PFSK-1 (cell line): ENCODE data around the gene KCTD1.

Source experiments
- FOXP2 ChIP-seq: optimal IDR thresholded peaks from 2 replicates; pipeline ENCODE3; 2011; ENCODE audit warnings: borderline replicate concordance, control low read depth, inconsistent platforms; ENCODE audit not compliant: insufficient read depth; ENCODE audit errors: extremely low read length, extremely low read depth
- POLR2AphosphoS5 ChIP-seq: IDR thresholded peaks from 2 replicates; pipeline ENCODE4 v1.6.1; 2012; ENCODE audit warnings: low read depth, mild to moderate bottlenecking, control low read depth, low read length, moderate library complexity
- SIN3A ChIP-seq: IDR thresholded peaks from 2 replicates; pipeline ENCODE4 v1.6.1; 2012; ENCODE audit warnings: mild to moderate bottlenecking, low read length, moderate library complexity, borderline replicate concordance; ENCODE audit not compliant: insufficient read depth
- TAF1 ChIP-seq: IDR thresholded peaks from 2 replicates; pipeline ENCODE4 v1.6.1; 2012; ENCODE audit warnings: low read length, control low read depth, borderline replicate concordance; ENCODE audit not compliant: insufficient read depth
- TF ChIP-seq, protein P1 (sequence below), 2 experiments: IDR thresholded peaks; 2 replicates each; pipeline versions ENCODE4 v1.6.1 to v1.8.0; 2011 to 2012; ENCODE audit warnings: low read depth in 2 of 2, low read length in 2 of 2, control low read depth in 1 of 2, inconsistent platforms in 1 of 2, mild to moderate bottlenecking in 1 of 2, moderate library complexity in 1 of 2; ENCODE audit not compliant: insufficient read depth in 1 of 2

KCTD1 gene

DNA sequence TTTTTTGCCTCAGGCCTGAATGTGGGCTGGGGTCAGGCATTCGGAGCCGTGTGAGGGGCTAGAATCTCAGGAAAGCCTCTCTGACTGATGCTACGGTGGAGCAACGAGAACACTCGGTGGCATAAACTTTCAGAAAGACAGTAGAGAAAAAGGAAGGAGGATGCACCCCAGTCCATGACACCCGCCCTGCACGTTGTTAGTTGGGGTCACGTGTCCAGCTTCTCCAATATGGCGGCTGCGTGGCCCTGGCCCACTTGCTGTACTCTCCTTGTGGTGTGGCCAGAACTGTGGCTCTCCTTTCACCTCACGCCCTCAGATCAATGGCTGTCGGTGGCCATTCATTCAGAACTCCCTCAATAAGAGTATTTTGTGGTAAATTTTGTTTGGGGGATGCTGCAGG lies 131.2 kb downstream of the KCTD1 start:
- TF ChIP-seq, protein P1, sequence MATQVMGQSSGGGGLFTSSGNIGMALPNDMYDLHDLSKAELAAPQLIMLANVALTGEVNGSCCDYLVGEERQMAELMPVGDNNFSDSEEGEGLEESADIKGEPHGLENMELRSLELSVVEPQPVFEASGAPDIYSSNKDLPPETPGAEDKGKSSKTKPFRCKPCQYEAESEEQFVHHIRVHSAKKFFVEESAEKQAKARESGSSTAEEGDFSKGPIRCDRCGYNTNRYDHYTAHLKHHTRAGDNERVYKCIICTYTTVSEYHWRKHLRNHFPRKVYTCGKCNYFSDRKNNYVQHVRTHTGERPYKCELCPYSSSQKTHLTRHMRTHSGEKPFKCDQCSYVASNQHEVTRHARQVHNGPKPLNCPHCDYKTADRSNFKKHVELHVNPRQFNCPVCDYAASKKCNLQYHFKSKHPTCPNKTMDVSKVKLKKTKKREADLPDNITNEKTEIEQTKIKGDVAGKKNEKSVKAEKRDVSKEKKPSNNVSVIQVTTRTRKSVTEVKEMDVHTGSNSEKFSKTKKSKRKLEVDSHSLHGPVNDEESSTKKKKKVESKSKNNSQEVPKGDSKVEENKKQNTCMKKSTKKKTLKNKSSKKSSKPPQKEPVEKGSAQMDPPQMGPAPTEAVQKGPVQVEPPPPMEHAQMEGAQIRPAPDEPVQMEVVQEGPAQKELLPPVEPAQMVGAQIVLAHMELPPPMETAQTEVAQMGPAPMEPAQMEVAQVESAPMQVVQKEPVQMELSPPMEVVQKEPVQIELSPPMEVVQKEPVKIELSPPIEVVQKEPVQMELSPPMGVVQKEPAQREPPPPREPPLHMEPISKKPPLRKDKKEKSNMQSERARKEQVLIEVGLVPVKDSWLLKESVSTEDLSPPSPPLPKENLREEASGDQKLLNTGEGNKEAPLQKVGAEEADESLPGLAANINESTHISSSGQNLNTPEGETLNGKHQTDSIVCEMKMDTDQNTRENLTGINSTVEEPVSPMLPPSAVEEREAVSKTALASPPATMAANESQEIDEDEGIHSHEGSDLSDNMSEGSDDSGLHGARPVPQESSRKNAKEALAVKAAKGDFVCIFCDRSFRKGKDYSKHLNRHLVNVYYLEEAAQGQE (IDR thresholded peaks at IDR 0.05; ENCODE audit: insufficient read depth in 1 of 2, low read depth in 2 of 2, low read length in 2 of 2) = no peak
- no peak for TF ChIP-seq FOXP2
- no peak for TF ChIP-seq SIN3A
- no peak for TF ChIP-seq TAF1
- no peak for TF ChIP-seq POLR2AphosphoS5

DNA sequence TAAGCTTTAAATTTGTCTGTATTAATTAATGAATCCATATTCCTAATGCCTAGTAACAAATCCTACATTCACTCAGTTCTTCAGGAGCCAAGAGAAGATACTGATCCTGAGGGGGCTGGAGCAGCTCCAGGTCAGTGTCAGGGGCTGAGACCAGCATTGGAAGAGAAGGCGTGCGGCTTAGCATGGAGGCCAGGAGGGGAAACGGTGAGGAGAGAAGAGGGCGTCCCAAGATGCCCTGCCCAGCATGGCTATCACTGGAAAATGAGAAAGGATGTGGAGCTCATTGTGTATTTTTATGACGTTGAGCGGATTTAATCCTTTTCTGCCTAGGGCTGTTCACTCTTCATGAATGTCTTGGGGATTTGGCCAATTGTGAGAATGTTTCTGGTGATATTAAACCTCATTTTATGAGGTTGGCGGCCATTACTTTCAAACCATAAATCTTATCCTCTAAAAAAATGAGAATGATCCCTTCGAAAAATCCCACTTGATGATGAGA lies 131.7 kb downstream of the KCTD1 start:
- no peak for TF ChIP-seq POLR2AphosphoS5
- TF ChIP-seq, protein P1 (IDR thresholded peaks at IDR 0.05; ENCODE audit: insufficient read depth in 1 of 2, low read depth in 2 of 2, low read length in 2 of 2) = no peak
- no peak for TF ChIP-seq FOXP2
- no peak for TF ChIP-seq TAF1
- TF ChIP-seq SIN3A = no peak

DNA sequence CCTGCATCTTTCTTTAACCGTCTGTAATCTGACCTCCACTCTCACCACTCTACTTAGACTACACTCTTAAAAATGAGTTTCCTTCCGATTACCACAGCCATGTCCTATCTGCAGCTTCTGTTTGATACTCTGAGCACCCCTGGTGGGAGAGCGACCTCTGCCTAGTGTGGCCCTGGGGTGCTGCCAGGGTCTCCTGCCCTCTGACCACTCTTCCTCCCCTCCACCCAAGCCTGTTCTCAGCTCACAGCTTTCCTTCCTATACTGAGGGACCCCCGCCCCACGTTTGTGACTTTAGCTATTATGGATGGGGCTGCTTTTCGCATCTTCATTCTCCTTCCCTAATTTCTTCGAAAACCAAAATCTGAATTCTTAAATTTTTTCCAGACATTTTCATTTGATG lies 132.7 kb downstream of the KCTD1 start:
- TF ChIP-seq, protein P1 (IDR thresholded peaks at IDR 0.05; ENCODE audit: insufficient read depth in 1 of 2, low read depth in 2 of 2, low read length in 2 of 2) = no peak
- TF ChIP-seq FOXP2 (no peak), POLR2AphosphoS5 (no peak), SIN3A (no peak), TAF1 (no peak)

DNA sequence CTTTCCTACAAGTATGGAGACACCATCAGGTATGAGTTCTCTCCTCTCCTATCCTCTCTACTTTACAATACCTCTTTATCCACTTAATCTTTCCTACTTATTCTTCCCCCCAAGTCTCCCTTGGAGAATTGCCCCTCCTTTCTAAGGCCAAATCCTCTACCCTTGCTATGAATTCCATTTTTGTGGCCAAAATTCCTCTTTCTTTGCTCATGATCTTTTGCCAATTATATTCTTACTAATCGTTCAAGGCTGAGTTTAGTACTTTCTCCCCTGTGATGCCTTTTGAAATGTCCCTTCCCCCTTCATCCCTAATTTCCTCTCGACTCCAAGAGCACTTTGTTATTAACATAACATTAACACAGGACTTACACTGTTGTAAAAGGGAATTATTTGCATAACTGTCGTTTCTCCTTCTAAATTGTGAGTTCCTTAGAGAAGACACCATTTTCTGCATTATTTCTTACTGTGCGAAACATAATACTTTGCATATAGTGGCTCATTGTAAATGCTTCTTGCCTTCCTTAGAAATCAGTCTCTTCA lies 133.4 kb downstream of the KCTD1 start:
- TF ChIP-seq, protein P1 (IDR thresholded peaks at IDR 0.05; ENCODE audit: insufficient read depth in 1 of 2, low read depth in 2 of 2, low read length in 2 of 2) = no peak
- TF ChIP-seq FOXP2 = no peak
- no peak for TF ChIP-seq SIN3A
- TF ChIP-seq TAF1 = no peak
- TF ChIP-seq POLR2AphosphoS5 = no peak
